Gastrocnemius medialis (tissue), 4 donors: ENCODE results near the gene SPSB4.

Experiments
- POLR2A ChIP-seq, 2 donors: fragments of 450-650 bp; IDR thresholded peaks; one replicate each; pipeline ENCODE4 v1.6.1; 2017; ENCODE audit warnings: antibody characterized with exemption in 2 of 2, mild to moderate bottlenecking in 2 of 2, moderate library complexity in 2 of 2
- TF ChIP-seq, protein P1 (sequence below), 5 experiments: fragments of 450-650 bp in 3 of 5; fragments of 200-600 bp in 2 of 5; sonication (generic) in 2 of 5; IDR thresholded peaks in 4 of 5; conservative IDR thresholded peaks in 1 of 5; 1 replicate in 4 of 5; 2 replicates in 1 of 5; pipeline ENCODE4 v1.5.1; 2016 to 2019; ENCODE audit warnings: antibody characterized with exemption in 5 of 5, mild to moderate bottlenecking in 3 of 5, moderate library complexity in 3 of 5

GRCh38 chr3:141100531-141101320, 49.6 kb downstream of the SPSB4 start:
- TF ChIP-seq, protein P1, sequence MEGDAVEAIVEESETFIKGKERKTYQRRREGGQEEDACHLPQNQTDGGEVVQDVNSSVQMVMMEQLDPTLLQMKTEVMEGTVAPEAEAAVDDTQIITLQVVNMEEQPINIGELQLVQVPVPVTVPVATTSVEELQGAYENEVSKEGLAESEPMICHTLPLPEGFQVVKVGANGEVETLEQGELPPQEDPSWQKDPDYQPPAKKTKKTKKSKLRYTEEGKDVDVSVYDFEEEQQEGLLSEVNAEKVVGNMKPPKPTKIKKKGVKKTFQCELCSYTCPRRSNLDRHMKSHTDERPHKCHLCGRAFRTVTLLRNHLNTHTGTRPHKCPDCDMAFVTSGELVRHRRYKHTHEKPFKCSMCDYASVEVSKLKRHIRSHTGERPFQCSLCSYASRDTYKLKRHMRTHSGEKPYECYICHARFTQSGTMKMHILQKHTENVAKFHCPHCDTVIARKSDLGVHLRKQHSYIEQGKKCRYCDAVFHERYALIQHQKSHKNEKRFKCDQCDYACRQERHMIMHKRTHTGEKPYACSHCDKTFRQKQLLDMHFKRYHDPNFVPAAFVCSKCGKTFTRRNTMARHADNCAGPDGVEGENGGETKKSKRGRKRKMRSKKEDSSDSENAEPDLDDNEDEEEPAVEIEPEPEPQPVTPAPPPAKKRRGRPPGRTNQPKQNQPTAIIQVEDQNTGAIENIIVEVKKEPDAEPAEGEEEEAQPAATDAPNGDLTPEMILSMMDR (IDR thresholded peaks at IDR 0.05 in 4 of 5, conservative IDR thresholded peaks at IDR 0.05 in 1 of 5) = no peak
- no peak for TF ChIP-seq POLR2A (IDR thresholded peaks at IDR 0.05)
